ENCODE results near the gene EDIL3. TPM values are rescaled to one million over a fixed set of nuclear protein-coding genes. Genes with fewer than 3 reads are reported as not detected.

The EDIL3 gene
- total RNA-seq, 1 experiment from 2014 or later, result 0.32 TPM

DNA sequence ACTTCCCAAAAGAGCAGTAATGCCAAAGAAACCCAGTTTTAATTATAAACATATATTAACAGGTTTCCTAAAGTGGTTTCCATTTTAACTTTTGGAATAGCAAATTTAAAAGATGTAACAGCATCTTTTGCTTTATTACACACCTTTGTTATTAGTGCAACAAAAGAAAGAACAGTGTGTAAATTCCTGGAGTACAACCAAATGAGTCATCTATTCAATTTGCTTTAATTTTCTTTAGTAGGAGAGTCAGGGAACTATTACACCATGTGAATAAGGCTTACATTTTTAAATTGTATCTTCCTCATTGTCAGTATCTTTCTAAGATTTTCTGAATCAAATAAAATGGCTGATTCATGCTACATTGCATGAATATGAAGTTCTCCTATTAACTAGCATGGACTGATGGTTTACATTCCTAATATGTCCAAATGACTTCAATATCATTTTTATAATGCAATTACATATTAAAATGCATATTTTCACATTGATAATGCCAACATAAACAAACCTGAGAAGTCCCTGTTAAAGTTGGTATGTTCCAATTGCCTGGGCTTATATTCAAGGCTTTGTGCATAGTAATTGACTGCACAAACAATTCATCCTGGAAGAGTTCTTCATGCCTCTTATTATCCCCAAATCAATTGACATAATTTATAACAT, 22.5 kb downstream of the EDIL3 start:
- Histone ChIP-seq H3K36me3 (ENCODE audit: control insufficient read depth in 1 of 2, insufficient read depth in 2 of 2, low read length in 2 of 2) (no peaks in the 10 kb centered on the region), H3K4me3 (replicated peaks in 1 of 2; ENCODE audit: low read depth in 1 of 2, low read length in 2 of 2) (no peak overlapping the region), H3K4me2 (ENCODE audit: low read length) (no peak overlapping the region), H3K9ac (ENCODE audit: low read length) (no peak overlapping the region), H2AFZ (ENCODE audit: low read depth, low read length, poor library complexity, severe bottlenecking) (no peak overlapping the region), H4K20me1 (ENCODE audit: insufficient read depth) (no peaks in the 10 kb centered on the region), H3K9me2 (ENCODE audit: insufficient read depth) (no peaks in the 10 kb centered on the region), H3K27me3 (ENCODE audit: insufficient read depth, low read length) (no peaks in the 10 kb centered on the region), H3K9me3 (ENCODE audit: control insufficient read depth in 1 of 2, insufficient read depth in 1 of 2, low read depth in 1 of 2, low read length in 2 of 2) (no peaks in the 10 kb centered on the region), H3K27ac (ENCODE audit: low read depth, low read length) (no peak overlapping the region), H3K4me1 (ENCODE audit: control insufficient read depth in 1 of 2, insufficient read depth in 2 of 2, low read length in 2 of 2) (no peaks in the 10 kb centered on the region), H3K79me2 (ENCODE audit: insufficient read depth, low read length) (no peaks in the 10 kb centered on the region)
- TF ChIP-seq POLR2AphosphoS5 (IDR thresholded peaks at IDR 0.05; ENCODE audit: low read depth, low read length) (no peak), EGR1 (IDR thresholded peaks at IDR 0.05; ENCODE audit: low read depth) (no peak), ELF1 (IDR thresholded peaks at IDR 0.05; ENCODE audit: borderline replicate concordance, low read depth) (no peak), JUND (IDR thresholded peaks at IDR 0.05) (no peak)
- ChIA-PET CTCF (no interaction called here), POLR2A (no interaction called here), RAD21 (ENCODE audit: low non-redundant PET in 1 of 2, low total read pairs in 2 of 2, uncharacterized antibody in 2 of 2, unreplicated experiment in 2 of 2) (no interaction called here)
- ATAC-seq (no peak), DNase-seq (ENCODE audit: low read depth, low spot score) (no peak)
- BruUV-seq (replicated peaks), result no TSS peak
- intact Hi-C loops (cut with micrococcal nuclease), result no loop called here

DNA sequence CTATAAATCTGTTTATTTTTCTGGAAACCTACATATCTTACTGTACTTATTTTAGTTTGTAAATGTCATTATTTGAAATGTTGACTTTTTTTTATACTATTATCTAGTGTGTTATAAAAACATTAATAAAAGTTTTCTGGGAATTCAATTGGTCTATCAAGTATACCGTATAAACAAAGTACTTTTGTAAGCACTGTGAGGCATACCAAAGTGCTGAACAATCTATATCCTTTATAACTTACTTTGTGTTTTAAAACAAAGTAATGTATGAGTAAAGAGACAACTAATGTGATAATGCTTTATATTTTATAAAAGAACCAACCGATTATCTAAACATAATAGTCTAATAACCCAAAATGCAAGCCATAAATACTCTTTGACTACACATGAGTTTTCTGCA, 23.1 kb downstream of the EDIL3 start:
- no TSS peak for BruUV-seq (replicated peaks)
- POLR2A ChIA-PET, result no interaction called here
- intact Hi-C loops (cut with micrococcal nuclease), result no loop called here

More for the DNA sequence above, 23.1 kb downstream of the EDIL3 start:
- H3K4me3 ChIP-seq (replicated peaks in 1 of 2; ENCODE audit: low read depth in 1 of 2, low read length in 2 of 2), result no peak overlapping the region
- H2AFZ ChIP-seq (ENCODE audit: low read depth, low read length, poor library complexity, severe bottlenecking), result no peak overlapping the region
- H3K9me3 ChIP-seq (ENCODE audit: control insufficient read depth in 1 of 2, insufficient read depth in 1 of 2, low read depth in 1 of 2, low read length in 2 of 2), result no peaks in the 10 kb centered on the region
- H3K9me2 ChIP-seq (ENCODE audit: insufficient read depth), result no peaks in the 10 kb centered on the region
- H3K4me1 ChIP-seq (ENCODE audit: control insufficient read depth in 1 of 2, insufficient read depth in 2 of 2, low read length in 2 of 2), result no peaks in the 10 kb centered on the region
- H4K20me1 ChIP-seq (ENCODE audit: insufficient read depth), result no peaks in the 10 kb centered on the region
- no peak overlapping the region for H3K4me2 ChIP-seq (ENCODE audit: low read length)
- no peaks in the 10 kb centered on the region for H3K27me3 ChIP-seq (ENCODE audit: insufficient read depth, low read length)
- TF ChIP-seq TCF7L2 (IDR thresholded peaks at IDR 0.05; ENCODE audit: borderline replicate concordance, extremely low read depth, insufficient read depth, insufficient read length), result no peak
- TF ChIP-seq RAD21 (IDR thresholded peaks at IDR 0.05; ENCODE audit: low read depth), result no peak
- TF ChIP-seq ZFX (IDR thresholded peaks at IDR 0.05), result no peak
- no peaks in the 10 kb centered on the region for H3K79me2 ChIP-seq (ENCODE audit: insufficient read depth, low read length)
- ATAC-seq (no peak), DNase-seq (ENCODE audit: low read depth, low spot score) (no peak)
- RAD21 ChIA-PET (ENCODE audit: low non-redundant PET in 1 of 2, low total read pairs in 2 of 2, uncharacterized antibody in 2 of 2, unreplicated experiment in 2 of 2), result no interaction called here
- H3K9ac ChIP-seq (ENCODE audit: low read length), result no peak overlapping the region
- CTCF ChIA-PET, result no interaction called here
- no peak overlapping the region for H3K27ac ChIP-seq (ENCODE audit: low read depth, low read length)
- H3K36me3 ChIP-seq (ENCODE audit: control insufficient read depth in 1 of 2, insufficient read depth in 2 of 2, low read length in 2 of 2), result no peaks in the 10 kb centered on the region

Measured in HCT116 (cell line).